NCI-H345 treated with DMSO at 0.1 percent for 48 hours (cell line): ENCODE measurements around the gene TMBIM1.
"Not testable (repeated sequence)": the region's sequence is repeated elsewhere in the genome, so short reads cannot be mapped to it uniquely, and the experiment has no call there.

ENCODE experiments used
- DNase-seq: peaks from one replicate; lab custom pipeline; 2025; ENCODE audit not compliant: unreplicated experiment; lab: John Stamatoyannopoulos, UW

The TMBIM1 gene

DNA sequence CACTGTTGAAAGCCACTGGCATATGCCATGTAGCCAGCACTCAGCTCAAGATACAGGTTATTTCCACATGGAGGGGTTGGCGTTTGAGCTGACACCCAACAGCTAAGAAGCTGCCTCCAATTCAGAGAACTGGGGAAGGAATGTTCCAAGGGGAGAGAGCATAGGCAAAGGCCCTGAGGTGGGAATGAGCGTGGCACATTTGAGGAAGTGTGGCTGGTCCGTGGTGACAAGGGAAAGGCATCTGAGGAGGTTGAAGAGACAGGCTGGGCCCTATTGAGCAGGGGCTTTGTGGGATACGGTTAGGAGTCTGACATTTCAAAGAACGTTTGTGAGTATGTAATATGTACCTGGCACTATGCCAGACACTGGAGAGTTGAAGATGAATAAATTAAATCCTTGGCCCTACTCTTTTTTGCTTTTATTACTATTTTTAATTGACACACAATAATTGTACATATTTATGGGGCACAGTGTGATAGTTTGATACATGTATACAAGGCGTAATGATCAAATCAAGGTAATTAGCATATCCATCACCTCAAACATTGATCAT lies 27.6 kb upstream of the TMBIM1 start:
- no peak for DNase-seq

DNA sequence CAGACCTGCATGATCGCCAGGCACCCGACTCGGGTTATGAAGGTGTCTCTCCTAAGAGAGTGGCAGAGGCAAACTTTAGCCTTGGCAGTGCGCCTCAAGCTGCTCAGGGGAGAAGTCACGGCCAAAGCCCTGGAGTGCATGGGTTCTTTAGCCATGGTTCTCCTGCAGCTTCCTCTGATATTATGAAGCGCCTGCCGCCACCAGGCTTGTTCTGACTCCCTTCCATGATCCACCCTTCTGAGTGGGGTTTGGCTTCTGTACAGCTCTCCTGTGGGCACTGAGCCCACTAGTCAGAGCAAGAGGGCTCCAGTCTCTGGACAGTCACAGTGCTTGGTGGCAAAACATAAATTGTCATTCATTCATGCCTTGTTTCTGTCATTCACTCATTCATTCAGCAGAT lies 25.9 kb upstream of the TMBIM1 start:
- DNase-seq = no peak

DNA sequence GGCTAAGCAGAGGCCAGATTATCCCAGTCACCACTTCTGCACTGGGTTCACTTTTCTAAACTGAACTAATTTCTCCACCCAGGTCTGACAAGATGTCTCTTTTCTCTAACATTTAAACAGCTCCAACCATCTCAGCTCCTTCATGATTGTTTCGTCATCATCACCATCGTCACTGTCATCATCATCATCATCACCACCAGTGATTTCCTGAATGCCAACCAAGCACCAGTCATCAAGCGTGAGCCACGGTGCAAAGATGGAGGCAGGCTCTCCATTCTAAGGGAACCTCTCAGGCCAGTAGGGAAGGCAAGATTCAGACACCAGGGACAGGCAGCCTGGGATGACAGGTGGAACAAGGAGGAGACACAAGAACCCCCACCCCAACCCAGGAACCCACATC lies 25.5 kb upstream of the TMBIM1 start:
- no peak for DNase-seq

DNA sequence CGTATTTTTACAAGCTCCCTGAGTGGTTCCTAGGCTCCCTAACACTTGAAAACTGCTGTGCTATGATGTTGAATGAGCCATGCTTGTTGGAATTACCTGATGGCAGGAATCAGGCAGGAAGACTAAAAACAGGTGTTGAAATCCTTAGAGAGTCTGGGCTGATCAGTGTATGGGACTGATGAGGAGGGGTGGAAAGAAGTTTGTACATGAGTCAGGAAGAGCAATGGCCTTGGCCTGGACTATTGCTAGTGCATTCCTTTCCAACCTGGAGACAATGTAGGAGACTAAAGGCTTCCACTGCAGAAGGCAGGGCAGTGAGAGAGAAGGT lies 25.0 kb upstream of the TMBIM1 start:
- no peak for DNase-seq

DNA sequence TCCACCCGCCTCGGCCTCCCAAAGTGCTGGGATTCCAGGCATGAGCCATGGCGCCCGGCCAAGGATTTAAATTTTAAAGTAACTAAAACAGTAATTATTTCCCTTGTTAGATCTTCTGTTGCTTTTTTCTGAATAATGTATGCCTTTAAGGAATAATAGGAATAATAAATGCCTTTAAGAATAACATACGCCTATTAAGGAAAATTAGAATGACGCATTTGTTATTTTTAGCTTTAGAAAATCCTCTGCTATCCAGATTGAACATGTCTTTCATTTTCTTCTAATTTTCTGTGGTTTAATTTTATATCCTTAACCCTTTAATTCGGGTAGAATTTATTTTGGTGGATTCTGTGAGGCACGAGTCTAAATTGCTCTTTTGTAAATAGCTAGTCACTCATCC lies 23.1 kb upstream of the TMBIM1 start:
- no peak for DNase-seq

DNA sequence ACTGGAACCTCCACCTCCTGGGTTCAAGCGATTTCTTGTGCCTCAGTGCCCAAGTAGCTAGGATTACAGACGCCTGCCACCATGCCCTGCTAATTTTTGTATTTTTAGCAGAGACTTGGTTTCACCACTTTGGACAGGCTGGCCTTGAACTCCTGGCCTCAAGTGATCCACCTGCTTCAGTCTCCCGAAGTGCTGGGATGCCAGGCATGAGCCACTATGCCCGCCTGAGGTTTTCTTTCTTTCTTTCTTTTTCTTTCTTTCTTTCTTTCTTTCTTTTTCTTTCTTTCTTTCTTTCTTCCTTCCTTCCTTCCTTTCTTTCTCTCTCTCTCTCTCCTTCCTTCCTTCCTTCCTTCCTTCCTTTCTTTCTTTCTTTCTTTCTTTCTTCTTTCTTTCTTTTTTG lies 22.5 kb upstream of the TMBIM1 start:
- DNase-seq = not testable (repeated sequence)

DNA sequence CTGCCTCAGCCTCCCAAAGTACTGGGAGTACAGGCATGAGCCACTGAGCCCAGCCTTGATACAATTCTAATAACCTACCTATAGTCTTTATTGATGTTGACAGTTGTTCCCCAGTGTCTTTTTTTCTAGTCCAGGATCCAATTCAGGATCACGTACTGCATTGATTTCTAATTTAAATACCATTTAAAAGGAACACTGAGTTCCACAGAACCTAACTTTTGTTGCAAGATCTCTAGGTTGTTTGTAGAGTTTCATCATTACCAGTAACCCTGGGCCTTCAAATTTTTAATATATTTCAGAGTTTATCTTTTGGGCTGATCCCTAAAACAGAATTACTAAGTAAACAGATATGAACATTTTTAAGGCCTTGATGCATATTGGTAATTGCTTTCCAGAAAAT lies 21.1 kb upstream of the TMBIM1 start:
- DNase-seq = no peak

DNA sequence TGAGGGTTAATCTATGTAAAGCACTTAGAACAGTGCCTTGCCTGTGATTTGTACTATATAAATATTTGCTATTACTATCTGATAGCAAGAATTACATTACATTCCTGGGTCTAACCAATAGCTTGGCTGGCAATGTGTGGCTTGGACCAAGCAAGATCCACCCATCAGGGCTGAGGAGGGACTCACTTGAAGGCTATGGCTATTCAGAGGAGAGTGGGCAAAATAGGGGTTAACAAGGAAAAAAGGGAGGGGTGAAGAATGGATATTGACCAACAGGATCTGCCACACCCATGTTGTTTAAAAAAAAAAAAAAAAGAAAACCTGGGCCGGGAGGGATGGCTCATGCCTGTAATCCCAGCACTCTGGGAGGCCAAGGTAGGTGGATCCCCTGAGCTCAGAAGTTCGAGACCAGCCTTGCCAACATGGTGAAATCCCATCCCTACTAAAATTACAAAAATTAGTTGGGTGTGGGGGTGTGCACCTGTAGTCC lies 20.0 kb upstream of the TMBIM1 start:
- DNase-seq = no peak

DNA sequence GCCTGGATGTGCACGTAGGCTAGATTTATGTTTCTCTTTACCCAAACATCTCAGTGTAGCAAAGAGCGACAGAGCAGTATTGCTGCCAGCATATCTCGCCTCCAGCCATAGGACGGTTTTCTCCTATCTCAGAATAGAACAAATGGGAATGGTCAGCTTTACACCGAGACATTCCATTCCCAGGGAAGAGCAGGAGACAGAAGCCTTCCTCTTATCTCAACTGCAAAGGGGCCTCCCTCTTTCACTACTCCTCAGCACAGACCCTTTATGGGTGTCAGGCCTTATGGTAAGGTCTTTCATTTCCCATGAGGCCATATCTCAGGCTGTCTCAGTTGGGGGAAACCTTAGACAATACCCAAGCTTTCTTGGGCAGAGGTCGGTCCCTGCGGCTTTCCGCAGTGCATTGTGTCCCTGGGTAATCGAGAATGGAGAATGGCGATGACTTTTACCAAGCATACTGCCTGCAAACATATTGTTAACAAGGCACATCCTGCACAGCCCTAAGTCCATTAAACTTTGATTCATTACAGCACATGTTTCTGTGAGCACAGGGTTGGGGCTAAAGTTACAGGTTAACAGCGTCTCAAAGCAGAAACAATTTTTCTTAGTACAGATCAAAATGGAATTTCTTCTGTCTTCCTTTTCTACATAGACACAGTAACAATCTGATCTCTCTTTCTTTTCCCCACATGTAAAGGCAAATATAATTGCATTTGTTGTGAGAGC lies 19.4 kb upstream of the TMBIM1 start:
- DNase-seq = not testable (repeated sequence)

DNA sequence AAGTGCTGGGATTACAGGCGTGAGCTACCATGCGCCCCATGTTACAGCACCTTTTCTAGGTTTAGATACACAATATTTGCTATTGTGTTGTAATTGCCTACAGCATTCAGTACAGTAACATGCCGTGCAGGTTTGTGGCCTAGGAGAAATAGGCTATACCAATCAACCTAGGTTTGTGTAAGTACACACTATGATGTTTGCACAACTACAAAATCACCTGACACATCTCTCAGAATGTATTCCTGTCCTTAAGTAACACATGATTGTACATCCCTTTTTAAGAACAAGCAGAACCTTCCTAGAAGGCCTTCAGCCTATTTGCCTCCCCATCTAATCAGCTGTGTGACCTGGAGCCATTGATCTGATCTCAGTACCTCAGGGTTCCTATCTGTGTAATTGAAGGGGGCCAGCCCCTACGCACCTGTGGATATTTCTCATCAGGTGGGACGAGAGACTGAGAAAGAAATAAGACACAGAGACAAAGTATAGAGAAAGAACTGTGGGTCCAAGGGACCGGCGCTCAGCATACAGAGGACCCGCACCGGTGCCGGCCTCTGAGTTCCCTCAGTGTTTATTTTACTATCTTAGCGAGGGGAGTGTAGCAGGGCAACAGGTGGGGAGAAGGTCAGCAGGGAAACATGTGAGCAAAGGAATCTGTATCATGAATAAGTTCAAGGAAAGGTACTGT lies 18.7 kb upstream of the TMBIM1 start:
- no peak for DNase-seq

DNA sequence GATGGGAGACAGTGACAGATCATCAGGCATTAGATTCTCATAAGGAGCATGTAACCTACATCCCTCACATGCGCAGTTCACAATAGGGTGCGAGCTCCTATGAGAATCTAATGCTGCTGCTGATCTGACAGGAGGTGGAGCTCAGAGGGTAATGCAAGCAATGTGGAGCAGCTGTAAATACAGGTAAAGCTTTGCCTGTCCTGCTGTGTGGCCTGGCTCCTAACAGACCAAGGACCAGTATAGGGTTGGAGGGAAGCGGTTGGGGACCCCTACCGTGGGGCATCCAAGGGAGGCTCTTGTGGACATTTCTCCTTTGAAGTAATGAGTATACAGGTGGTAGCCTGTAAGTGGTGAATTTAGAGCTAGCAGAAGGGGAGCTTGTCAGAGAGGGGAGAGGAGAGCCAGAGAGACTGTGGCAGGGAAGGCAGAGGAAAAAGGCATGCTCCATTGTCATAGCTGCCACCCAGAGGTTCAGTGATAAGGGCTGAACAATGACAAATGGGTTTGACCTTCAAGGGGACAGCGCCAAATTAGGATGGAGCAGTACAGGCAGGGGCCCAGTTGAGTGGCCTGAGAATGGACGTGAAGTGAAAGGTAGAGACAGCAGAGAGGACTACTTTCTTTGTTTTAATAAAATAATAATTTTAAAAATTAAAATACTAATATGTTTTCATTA lies 15.2 kb upstream of the TMBIM1 start:
- no peak for DNase-seq

DNA sequence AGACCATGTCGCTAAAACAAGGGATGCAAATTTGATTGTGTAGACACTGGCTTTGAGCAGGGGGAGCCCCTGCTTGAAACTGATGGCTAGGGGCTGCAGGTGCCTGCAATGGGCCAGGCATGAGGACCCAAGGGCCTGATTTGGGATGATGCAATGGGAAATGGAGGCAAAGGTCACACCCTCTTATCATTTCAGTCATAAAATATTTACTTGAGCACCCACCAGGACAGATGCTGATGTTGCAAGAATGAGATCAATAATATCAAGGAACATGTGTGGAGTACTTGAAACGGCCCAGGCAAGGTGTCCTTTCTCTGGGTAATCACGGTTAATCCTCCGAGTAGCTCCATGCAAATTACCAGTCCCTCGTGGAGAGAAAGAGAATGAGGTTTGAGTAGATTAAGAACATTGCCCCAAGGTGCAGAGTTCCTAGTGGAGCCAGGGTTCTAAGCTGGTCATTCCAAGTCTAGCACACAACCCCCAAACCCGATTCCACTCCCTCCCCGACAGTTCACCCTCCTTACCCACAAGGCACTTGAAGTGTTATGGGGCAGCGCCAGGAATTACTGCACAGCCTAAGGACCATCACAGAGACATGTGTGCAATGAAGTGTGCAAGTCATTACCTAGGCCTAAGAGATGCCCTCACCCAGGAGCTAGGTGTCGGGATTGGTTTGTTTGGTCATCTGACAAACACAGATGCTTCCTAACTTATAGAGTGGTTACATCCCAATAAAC lies 14.0 kb upstream of the TMBIM1 start:
- no peak for DNase-seq

DNA sequence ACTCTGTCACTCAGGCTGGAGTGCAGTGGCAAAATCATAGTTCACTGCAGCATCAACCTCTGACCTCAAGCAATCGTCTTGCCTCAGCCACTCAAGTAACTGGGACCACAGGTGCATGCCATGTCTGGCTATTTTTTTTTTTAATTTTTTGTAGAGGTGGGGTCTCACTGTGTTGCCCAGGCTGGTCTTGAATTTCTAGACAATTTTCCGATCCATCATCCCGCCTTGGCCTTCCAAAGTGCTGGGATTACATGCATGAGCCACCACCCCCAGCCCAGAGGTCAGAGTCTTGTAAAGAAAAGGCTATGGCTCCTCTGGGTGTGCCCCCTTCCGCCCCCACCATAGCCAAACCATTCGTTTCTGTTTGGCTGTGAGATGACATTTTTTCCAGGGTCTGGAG lies 13.1 kb upstream of the TMBIM1 start:
- no peak for DNase-seq

DNA sequence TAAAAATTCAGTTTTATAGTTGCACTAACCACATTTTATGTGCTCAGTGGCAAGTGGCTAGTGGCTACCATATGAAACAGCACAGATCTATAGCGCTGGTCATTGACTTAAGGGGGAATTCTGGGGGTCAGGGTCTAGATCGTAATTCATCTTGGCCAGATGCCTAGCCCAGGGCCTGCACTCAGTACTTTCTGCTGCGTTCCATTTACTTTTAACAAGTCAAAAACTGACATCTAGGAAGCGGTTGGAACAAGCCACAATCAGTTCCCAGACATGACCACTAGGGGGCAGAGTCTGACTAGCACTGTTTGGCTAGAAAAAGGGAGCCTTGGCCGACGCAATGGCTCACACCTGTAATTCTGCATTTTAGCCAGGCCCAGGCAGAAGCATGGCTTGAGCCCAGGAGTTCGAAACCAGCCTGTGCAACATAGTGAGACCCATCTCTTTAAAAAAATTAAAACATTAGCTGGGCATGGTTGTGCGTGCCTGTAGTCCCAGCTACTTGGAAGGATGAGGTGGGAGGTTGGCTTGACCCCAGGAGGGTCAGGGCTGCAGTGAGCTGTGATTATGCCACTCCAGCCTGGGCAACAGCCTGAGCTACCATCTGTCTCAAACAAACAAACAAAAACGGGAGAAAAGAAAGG lies 9.0 kb upstream of the TMBIM1 start:
- peak; percentile 49 for DNase-seq

DNA sequence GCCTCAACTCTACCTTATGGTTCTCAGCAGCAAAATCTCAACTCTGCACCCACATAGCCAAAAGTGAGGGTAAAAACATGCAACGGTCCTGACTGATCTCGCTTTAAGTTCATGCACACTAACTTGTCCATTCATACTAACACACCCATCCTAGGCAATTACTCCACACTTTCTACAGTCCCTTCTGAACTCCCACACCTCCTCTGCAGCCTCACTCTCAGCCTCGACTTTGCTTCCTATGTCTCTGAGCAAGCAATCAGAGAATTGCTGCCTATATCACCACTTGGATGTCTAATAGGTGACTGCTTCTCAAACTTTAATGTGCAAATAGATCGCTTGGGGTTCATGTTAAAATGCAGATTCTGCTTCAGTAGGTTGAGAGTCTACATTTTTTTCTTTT lies 7.8 kb upstream of the TMBIM1 start:
- DNase-seq = no peak

DNA sequence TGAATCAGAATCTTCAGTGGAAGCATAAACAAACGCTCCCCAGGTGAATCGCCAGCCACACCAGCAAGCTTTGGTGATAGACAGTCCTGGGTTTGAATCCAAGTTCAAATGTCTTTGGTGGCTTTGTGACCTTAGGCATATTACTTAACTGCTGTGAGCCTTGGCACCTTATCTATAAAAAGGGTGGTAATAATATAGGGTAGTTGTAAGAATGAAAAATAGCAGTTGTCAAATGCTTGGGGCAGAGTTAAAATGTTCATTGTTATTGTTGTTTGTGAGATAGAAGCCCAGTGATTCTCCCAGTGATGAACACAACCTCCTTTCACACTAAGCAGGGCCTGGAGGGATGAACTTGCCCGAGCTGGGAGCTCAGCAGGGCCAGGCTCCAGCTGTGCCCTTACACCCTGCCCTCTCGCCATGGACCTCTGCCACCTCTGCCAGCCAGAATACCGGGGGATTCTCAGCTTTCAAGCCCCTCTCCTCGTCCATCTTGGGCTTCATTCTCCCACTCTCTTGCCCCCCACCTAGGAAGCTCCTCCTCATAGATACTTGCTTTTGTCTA lies 6.1 kb upstream of the TMBIM1 start:
- DNase-seq = no peak

DNA sequence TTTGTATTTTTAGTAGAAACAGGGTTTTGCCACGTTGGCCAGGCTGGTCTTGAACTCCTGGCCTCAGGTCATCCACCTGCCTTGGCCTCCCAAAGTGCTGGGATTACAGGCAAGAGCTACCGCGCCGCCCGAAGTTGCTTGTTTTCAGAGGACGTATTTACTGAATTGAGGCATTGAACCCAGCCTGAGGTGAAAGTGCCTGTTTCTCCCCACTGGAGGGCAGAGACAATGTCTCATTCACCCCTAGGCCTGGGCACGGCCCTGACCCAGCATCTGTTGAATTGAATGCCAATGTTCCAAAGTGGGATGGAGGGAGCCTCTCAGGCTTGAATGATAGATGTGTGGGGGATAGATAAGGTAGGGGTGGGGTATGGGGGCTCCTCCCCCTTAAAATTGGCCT lies 4.5 kb upstream of the TMBIM1 start:
- no peak for DNase-seq

DNA sequence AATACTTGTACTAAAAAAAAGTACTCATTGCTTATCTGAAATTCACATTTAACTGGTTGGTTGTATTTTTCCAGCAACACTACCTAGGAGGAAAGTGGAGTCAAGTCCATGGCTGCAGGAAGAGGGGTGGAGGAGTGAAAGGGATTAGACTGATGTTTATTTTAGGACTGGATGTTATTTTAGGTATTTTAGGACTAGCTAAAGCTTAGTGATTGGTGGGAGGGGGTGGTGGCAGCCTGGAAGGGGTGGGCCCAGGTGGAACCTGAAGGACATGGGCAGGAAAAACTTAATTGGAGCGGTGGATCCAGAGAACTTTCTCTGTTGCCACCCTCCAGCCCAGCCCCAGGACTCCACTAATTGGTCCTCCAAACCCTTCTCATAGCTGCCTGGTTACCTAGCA lies 3.9 kb upstream of the TMBIM1 start:
- no peak for DNase-seq

DNA sequence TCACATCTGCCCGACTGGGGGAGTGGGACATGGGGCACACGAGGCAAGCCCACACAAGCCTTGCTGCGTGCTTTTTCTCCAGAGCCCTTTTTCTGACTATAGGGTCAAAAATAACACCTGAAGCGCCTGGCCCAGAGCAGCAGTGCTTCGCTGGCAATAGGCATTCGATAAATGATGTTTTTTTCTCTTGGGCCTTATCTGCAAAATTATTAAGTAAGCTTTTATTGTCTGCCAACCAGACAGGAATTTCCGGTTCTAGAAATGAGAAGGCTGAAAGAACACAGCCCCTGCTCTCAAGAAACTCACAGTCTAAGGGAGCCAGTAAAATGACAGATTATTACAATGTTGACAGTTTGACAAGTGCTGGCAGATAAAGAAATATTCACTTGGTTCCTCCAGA lies 2.7 kb upstream of the TMBIM1 start:
- no peak for DNase-seq

DNA sequence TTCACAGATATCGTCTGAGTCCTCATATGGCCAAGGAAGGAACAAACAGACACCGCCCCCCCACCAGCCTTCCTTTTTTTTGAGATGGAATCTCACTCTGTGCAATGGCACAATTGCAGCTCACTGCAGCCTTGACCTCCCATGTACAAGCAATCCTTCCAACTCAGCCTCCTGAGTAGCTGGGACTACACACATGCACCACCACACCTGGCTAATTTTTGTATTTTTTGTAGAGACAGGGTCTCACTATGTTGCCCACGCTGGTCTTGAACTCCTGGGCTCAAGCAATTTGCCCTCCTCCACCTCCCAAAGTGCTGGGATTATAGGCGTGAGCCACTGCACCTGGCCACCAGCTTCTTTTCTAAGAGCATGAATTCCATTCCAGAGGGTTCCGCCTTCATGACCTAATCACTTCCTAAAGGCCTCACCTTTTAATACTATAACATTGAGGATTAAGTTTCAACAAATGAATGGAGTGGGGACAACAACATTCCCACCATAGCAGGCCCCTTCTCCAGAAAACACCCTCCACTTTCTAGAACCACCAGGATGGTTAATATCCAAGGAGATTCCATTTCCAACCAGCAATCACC lies 2.2 kb upstream of the TMBIM1 start:
- no peak for DNase-seq
